Measurements from ENCODE around the gene PIGC. TPM values are rescaled to one million over a fixed set of nuclear protein-coding genes. Genes with fewer than 3 reads are reported as not detected.

Gene PIGC
- total and polyA plus RNA-seq, 3 donors from 2014 or later = 25.2 to 45.6 (median 31.3) TPM

DNA sequence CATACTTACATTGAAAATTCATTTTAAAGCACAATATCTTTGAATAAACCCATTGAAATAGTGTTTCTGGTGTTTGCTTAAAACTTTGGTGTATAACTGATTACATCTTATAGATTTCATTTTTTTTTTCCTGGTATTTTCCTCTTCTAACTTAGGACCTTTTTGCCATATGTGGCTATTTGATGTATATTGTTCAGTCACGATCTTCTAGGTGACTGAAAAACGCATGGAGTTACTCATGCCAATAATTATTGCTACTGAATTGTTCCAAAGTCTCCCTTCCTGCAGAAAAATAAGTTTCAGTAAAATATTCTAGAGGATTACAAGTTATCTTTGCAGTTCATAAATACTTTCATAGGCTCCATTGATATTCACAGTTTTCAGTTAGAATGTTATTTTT is 46.2 kb downstream of the PIGC start:
- Histone ChIP-seq H3K4me3 (no peak overlapping the region), H3K4me1 (peaks cover 29% of the 10 kb centered on the region), H3K9me3 (no peaks in the 10 kb centered on the region), H3K27ac (peak overlapping the region in 1 of 2 donors; percentile 60), H3K36me3 (ENCODE audit: low read depth, missing control alignments) (no peaks in the 10 kb centered on the region), H3K27me3 (no peaks in the 10 kb centered on the region)
- intact Hi-C loops (cut with DNase I; ENCODE audit: low total_unique reads) = no loop called here
- DNase-seq = no peak
- TF ChIP-seq, protein P1, sequence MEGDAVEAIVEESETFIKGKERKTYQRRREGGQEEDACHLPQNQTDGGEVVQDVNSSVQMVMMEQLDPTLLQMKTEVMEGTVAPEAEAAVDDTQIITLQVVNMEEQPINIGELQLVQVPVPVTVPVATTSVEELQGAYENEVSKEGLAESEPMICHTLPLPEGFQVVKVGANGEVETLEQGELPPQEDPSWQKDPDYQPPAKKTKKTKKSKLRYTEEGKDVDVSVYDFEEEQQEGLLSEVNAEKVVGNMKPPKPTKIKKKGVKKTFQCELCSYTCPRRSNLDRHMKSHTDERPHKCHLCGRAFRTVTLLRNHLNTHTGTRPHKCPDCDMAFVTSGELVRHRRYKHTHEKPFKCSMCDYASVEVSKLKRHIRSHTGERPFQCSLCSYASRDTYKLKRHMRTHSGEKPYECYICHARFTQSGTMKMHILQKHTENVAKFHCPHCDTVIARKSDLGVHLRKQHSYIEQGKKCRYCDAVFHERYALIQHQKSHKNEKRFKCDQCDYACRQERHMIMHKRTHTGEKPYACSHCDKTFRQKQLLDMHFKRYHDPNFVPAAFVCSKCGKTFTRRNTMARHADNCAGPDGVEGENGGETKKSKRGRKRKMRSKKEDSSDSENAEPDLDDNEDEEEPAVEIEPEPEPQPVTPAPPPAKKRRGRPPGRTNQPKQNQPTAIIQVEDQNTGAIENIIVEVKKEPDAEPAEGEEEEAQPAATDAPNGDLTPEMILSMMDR (IDR thresholded peaks at IDR 0.05) = no peak
- no peak for TF ChIP-seq POLR2A (IDR thresholded peaks at IDR 0.05)
- WGBS, 2 donors = 71 to 77% methylated on average over 2 of the region's 2 CpGs

DNA sequence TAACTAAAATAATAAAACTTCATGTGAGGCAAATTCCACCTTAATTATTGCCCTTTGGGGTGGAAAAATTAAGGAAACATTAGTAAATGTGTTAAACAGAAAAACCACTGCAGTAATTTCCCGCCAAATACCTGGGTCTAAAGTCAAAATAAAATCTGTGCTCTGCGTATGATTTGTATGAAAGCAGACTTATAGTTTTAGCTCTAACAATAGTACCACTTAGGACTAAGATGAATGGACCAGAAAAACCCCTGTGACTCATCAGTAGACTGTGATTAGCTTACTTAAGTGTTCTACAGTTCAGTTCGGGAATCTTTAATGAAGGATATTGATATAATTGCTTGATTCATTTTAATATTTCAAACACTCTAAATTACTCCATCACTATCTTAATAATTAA is 46.6 kb downstream of the PIGC start:
- Histone ChIP-seq H3K27me3 (no peaks in the 10 kb centered on the region), H3K36me3 (ENCODE audit: low read depth, missing control alignments) (no peaks in the 10 kb centered on the region), H3K4me3 (no peak overlapping the region), H3K27ac (peak overlapping the region in 1 of 2 donors; percentile 60), H3K4me1 (peaks cover 28% of the 10 kb centered on the region), H3K9me3 (no peaks in the 10 kb centered on the region)
- intact Hi-C loops (cut with DNase I; ENCODE audit: low total_unique reads) = no loop called here
- DNase-seq = no peak
- 78 to 84% methylated on average over 3 of the region's 3 CpGs for WGBS, 2 donors
- TF ChIP-seq, protein P1 (IDR thresholded peaks at IDR 0.05) = no peak
- TF ChIP-seq POLR2A (IDR thresholded peaks at IDR 0.05) = no peak

DNA sequence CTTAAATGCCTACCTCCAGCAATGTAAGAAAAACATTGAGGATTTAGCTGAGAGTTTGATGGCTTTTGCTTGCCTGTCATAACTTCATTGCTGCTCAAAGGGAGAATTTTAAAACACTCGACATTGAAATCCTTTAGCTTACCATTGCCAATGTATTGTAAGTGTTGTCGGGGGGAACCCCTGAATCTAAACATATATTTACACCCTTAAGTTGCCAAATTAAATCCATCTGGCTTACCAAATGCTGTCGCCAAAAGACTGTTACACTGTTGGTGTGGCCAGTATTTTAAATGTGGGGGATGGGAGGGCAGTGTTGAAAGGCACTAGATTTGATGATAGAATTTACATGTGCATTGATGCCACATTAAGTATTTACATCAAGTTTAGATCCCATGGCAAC is 48.3 kb downstream of the PIGC start:
- H3K36me3 ChIP-seq (ENCODE audit: low read depth, missing control alignments) = no peaks in the 10 kb centered on the region
- H3K27ac ChIP-seq = no peak overlapping the region
- H3K4me3 ChIP-seq = no peak overlapping the region
- no peak for DNase-seq
- no peaks in the 10 kb centered on the region for H3K27me3 ChIP-seq
- no peaks in the 10 kb centered on the region for H3K9me3 ChIP-seq
- WGBS, 2 donors = 88 to 95% methylated on average over 3 of the region's 3 CpGs
- H3K4me1 ChIP-seq = peaks cover 21% of the 10 kb centered on the region
- TF ChIP-seq POLR2A (IDR thresholded peaks at IDR 0.05) = no peak
- TF ChIP-seq, protein P1 (IDR thresholded peaks at IDR 0.05) = no peak
- intact Hi-C loops (cut with DNase I; ENCODE audit: low total_unique reads) = no loop called here

DNA sequence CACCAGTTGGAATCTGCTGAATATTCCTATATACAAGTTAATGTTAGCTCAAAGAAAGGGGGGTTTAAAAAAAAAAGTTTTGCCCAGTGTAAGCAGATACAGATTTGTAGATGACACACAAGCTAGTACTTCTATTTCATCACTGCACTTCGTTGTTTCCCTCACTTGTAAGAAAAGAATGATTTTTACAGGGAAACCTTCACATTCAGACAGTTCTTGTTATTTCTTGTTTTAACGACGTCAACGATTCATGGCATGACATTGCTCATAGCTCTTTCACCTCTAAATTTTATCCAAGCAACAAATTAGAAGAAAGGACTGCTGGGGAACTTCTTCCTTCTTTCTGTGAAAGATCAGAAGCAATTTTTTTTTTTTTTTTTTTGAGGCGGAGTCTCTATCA is 49.1 kb downstream of the PIGC start:
- intact Hi-C loops (cut with DNase I; ENCODE audit: low total_unique reads) = no loop called here

More for the DNA sequence above, 49.1 kb downstream of the PIGC start:
- no peaks in the 10 kb centered on the region for H3K27me3 ChIP-seq
- no peaks in the 10 kb centered on the region for H3K36me3 ChIP-seq (ENCODE audit: low read depth, missing control alignments)
- DNase-seq = no peak
- no peak overlapping the region for H3K4me3 ChIP-seq
- TF ChIP-seq, protein P1 (IDR thresholded peaks at IDR 0.05) = no peak
- TF ChIP-seq POLR2A (IDR thresholded peaks at IDR 0.05) = no peak
- no peaks in the 10 kb centered on the region for H3K9me3 ChIP-seq
- no peak overlapping the region for H3K27ac ChIP-seq
- H3K4me1 ChIP-seq = peaks cover 21% of the 10 kb centered on the region
- WGBS, 2 donors = 88 to 92% methylated on average over 5 of the region's 5 CpGs
